ENCODE data around the gene GRIK1.

DNA sequence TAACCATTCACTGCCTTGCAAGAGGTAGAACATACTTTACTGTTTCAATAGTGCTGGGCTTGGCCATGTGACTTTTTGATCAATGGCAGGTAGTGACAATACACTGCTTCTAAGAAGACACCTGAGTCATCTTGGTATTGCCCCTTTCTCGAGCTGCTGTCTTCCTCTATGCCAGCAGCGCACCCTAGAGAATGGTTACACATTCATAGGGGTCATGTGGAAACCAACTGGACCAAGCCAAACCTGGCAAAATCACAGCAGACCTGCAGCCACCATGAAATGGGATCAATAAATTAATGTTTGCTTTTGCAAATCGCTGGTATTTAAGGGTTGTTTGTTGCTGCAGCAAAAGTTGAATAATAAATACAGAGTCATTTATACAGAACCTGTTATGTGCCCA, 122.3 kb downstream of the GRIK1 start:
- TF ChIP-seq, protein P1, sequence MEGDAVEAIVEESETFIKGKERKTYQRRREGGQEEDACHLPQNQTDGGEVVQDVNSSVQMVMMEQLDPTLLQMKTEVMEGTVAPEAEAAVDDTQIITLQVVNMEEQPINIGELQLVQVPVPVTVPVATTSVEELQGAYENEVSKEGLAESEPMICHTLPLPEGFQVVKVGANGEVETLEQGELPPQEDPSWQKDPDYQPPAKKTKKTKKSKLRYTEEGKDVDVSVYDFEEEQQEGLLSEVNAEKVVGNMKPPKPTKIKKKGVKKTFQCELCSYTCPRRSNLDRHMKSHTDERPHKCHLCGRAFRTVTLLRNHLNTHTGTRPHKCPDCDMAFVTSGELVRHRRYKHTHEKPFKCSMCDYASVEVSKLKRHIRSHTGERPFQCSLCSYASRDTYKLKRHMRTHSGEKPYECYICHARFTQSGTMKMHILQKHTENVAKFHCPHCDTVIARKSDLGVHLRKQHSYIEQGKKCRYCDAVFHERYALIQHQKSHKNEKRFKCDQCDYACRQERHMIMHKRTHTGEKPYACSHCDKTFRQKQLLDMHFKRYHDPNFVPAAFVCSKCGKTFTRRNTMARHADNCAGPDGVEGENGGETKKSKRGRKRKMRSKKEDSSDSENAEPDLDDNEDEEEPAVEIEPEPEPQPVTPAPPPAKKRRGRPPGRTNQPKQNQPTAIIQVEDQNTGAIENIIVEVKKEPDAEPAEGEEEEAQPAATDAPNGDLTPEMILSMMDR (conservative IDR thresholded peaks at IDR 0.05) = no peak
- no peak for TF ChIP-seq ZFX (IDR thresholded peaks at IDR 0.05)

Data from C4-2B (cell line).